Fibroblast of gingiva (primary cell): ENCODE measurements around the gene NCOA3.

ENCODE experiments used
- DNase-seq: peaks from one replicate; pipeline ENCODE4 v3.0.0-alpha.2; 2011; ENCODE audit warnings: low read depth

NCOA3 gene

DNA sequence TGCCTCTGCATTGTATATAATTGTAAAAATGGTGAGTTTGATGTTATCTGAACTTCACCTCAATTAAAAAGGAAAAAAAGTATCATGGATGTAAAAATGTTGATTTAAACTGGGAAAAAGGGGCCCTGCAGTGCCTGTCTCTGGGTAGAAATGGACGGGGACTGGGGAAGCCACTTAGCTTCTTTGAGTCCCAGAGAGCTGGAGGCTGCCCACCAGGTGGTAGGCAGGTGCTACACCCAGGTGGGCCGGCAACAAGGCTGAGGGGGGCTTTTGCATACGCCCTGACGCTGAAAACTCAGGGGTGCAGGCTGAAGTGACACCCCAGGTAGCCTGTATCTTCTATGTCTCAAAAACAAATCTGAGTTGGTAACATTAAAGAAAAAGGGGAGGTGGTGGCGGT is 165.4 kb downstream of the NCOA3 start:
- DNase-seq, result no peak

DNA sequence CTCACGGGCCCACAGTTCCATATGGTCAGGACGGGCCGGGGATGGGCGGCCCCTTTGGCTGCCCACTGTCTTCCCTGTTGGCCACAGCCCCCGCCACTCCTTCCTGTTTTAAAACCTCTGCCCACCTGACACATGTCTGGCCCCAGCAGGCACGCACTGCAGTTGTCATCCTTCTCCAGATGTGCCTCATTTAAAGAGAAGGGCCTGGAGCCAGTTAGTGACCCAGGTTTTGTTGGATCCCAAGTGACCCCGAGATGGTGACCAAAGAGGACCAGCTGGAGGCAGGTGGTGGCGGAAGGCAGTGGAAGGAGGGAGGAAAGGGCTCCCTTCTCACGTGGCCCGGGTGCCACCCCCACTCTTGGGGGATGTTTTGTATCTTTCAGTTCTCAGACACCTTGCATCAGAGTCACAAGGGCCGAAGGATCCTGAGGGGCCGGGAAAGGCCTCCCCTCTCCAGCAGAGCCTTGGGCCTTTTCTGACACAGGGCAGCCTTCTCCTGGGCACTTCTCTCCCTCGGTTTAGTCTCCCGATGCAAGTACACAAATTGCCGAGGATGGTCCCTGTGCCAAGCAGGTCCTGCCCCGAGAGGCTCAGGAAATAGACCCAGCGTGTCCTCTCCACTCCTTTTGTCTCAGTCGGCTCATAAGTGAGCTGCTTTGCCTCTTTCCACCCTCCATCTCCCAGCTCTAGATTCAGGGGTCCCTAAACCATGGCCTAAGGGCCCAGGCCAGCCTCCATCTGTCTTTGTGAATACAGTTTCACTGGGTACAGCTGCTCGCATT is 166.0 kb downstream of the NCOA3 start:
- DNase-seq, result no peak

DNA sequence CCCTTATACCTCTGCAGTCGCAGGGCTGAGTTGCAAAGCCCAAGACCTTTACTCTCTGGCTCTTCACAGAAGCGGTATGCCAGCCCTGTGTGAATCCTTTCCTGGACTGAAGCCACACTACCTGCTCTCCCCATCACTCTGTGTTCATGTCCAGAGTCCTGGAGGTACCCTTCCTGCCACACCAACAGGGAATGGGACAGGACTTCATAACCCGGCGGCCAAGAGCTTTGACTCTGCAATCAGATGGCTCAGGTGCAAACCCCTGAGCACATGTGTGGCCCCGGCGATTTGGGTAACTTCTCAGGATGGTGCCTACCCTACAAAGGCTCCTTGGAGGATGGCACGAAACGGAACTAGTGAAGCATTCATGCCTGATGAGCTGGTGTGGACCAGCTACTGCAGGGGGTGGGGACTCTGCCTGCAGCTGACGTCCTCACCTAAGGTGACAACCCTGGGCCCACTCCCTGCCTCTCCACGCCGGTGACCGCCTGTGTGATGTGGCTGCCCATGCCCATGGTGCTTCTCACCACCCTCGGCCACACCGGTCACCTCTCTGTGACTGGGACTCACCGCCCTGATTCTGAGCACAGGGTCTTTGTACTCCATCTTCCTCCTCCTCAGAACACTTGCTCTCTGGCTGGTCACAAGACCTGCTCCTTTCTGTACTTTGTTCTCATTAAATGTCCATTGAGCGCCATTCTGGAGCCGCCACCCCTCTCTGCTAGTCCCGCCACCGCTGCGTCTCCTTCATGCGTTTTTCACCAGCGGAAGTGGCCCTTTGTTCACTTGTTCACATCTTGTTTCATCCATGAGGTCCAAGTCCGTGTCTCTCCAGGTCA is 166.8 kb downstream of the NCOA3 start:
- DNase-seq, result no peak

DNA sequence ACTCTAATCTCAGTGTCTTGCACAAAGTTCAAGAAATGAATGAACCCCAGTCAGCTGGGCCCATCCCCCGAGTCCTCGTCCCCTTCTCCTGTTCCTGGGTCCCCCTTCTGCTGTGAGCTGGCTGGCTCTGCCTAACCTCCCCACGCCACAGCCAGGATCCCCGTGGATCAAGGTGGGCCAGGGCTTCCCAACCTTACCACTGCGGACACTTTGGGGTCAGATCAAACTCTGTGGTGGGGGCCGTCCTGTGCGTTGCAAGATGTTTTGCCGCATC is 167.4 kb downstream of the NCOA3 start:
- DNase-seq, result no peak

DNA sequence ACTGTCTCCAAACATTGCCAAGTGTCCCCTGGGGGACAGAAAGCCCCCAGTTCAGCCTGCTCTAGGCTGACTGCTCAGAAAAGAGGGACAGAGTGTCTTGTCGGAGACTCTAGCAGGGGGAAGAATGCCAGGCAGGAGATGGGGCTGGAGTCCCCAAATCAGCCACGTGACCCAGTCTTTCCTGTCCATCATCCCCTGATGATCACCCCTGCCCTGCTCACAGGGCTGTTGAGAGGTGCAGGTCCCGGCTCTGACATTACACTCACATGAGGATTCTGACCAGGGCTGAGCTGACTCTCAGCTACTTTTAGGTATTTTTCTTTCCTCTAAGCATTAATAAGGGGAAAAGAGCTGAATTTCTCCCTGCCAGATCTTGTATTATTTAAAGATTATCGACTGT is 167.8 kb downstream of the NCOA3 start:
- no peak for DNase-seq

DNA sequence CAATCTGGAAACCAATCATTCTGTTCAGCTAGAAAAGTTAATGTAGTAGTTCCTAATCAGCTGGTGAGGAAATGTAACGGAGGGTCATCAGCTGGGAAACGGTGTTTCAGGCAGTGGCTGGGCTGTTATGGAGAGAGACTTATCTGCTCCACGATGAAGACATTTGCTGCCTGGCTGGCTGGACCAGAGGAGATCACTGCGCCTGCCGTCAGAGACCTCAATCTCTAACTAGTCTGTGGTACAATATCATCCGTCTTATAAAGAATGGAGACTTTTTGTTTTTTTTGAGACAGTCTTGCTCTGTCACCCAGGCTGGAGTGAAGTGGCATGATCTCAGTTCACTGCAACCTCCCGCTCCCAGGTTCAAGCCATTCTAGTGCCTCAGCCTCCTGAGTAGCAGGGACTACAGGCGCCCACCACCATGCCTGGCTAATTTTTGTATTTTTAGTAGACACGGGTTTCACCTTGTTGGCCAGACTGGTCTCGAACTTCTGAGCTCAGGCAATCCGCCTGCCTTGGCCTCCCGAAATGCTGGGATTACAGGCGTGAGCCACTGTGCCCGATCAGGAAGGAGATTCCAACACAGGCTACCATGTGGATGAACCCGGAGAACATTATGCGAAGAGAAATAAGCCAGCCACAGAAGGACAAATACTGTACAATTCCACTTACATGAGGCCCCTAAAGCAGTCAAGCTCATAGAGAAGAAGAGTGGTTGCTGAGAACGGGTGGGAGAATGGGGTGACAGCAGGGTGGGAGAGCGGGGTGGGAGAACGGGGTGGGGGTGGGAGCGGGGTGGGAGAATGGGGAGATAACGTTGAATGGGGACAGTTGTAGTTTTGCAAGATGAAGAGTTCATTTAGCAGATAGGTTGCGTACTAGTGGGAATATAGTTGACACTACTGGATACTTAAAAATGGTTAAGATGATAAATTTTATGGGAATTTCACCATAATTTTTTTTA is 168.5 kb downstream of the NCOA3 start:
- DNase-seq, result no peak

DNA sequence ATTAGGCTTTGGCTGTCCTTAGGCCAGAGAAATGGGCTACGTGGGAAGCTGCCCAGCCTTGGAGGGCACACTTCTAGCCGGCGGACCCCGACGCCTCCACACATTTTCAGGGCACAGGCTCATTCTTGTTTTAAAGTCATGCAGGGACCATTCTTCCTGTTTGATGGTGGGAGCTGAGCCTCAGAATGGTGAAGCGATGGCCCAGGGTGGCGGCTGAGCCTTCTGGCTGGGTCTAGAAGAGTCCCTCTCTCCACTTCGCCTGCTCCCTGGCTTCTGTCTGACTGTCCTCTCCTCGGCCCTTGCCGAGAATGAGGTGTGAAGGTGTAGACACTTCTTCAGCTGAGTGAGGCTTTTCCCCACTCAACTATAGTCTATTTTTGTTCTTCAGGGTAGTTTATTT is 169.2 kb downstream of the NCOA3 start:
- DNase-seq, result no peak

DNA sequence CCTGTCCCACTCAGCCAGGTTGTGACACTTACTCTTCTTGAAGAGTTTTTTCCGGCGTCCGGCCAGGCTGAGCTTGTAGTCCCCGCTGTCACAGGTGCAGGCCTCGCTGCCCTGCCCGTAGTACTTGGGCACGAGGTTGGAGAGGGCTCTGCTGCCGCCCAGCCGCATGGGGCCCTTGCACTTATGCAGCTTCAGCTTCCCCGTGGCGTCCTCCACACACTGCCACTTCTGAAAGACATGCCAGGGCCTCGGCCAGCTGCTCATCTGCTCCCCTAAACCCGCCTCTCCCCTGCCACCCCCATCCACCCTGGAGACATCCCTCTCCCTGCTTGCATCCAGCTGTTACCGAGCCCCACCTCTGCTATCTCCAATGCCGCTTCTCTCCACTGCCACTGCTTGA is 170.5 kb downstream of the NCOA3 start:
- no peak for DNase-seq

DNA sequence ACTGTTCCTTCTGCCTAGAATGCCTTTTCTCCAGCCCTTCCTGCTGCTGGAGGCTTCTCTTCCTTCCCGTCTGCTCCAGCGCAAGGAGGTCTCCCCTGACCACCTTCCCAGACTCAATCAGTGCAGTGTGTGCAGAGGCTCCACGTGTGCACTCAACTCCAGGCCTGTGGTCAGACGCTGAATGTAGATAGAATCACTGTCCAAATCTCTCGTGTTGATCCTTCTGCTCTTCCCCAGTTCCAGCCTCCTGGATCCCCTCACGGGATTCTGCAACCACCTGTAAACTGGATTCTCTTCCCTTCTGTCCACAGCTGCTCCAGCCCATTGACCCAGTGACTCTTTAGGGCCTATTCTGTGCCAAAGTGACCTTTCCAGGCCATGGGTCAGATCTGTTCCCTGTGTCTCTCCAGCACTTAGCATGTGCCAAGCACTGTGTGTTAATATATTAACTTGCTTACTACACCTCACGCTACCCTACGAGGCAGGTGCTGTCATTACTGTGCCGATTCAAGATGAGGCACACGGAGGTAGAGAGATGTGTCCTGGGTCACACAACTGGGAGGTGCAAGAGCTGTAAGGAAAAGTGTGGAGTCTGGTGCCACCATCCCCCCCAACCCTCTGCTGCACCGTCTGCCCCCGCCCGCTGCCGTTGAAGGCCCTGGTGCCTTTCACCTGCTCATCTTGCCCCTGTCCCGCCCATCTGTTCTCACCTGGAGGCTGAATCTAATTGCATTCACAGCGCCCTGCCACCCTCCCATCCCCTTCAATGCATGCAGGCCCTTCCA is 171.4 kb downstream of the NCOA3 start:
- DNase-seq, result no peak

DNA sequence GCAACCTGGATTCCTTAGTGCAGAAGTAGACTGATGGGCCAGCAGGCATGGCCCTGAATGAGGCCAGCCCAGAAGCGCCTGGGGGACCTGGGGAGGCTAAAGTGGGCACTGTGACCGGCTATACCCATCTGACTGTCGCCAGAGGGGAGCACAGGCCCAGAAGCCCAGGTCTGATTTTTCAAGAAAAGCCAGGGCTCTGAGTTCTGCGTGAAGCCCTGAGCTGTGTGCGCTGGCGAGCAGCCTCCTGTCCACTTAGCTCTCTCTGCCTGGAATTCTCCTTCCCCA is 171.9 kb downstream of the NCOA3 start:
- DNase-seq, result no peak

DNA sequence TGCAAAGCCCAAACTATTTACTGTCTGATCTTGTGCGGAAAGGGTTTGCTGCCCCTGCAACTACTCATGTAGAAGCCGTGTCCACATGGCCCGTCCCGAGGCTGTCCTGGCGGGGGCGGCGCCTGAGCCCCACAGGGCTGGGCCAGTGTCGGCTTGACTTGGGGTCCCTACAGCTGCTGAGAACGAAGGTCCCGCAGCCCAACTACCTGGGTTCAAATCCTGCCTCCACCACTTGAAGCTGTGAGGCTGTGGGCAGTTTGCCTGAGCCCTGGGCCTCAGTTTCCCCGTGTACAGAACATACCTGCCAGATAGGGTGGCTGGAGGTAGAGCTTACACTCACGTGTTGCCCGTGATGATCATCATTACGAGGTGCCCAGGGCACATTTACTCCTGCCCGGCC is 172.5 kb downstream of the NCOA3 start:
- no peak for DNase-seq

DNA sequence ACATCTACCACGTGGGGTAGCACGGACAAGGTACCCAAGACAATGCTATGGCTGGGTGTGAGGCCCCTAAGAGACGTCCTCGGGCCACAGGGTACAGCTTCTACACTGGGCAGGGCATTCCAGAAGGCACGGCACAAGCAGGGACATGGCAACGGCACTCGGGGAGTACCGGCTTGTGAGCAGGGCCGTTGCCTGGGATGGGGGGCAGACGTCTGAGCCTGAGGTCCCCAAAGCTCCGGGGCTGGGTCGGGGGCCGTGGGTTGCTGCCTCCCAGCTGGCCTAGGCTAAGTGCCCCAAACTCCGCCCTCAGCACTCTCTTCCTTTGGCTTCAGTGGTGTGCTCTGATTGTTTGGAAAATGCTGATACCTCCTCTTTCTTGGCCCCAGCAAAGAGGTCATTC is 173.0 kb downstream of the NCOA3 start:
- DNase-seq, result no peak

DNA sequence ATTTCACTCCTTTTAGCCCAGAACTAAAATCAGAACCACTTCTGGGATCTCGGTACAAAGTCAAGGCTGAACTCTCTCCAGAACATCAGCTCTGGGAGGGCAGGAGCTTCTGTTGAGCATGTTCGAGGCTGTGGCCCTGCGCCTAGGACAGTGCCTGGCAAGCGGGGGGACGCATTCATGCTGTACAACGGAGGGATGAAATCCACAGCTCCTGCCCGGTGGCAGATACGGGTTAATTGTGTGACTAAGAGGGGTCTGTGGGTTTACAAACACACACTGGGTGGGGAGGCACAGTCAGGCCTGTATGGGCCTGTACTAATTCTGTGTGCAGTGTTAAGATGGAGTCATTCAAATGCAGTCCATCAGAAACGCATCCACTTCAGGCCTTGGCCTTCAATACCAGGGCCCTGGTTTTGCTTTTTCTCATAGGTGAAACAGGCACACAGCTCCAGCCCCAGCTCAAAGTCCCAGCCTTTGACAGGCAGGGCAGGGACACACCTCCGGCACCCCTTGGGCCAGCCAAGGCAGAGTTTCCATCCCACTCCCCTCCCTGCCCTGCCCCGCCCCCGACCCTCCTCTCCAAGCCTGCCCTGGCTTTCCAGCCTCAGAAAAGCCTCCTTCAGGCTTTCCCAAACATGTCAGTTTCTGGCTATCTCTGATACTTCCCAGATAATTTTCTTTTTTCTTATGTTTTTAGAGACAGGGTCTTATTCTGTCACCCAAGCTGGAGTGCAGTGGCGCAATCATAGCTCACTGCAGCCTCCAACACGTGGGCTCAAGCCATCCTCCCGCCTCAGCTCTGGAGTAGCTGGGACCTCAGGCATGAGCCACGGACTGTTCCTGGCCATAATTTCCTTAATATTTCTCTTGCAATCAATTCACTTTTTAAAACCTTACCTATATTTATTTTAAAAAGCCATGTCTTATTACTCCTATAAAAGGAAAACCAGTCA is 173.8 kb downstream of the NCOA3 start:
- DNase-seq, result no peak

DNA sequence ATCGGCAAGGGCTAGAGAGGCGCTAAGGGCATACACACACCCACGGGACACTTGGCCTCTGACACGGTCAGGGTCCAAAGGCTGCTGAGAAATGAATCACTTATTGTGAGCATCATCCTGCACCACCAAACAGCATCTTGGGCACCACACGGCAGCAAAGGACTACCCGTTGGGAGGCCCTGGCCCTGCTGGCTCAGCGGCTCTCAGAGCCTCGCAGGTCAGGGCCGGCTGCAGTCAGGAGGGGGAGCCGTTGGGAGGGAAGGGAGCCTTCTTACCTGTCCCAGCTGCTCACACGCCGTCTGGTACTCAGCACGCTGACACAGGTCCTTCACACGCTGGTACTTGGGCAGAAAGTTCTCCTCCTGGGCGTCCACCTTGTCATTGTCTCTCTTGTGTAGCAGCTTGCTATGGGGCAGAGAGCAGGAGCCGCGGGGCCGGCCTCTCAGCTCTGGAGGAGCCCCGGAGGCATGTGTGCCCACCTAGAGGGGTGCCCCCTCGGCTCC is 174.6 kb downstream of the NCOA3 start:
- DNase-seq, result no peak

DNA sequence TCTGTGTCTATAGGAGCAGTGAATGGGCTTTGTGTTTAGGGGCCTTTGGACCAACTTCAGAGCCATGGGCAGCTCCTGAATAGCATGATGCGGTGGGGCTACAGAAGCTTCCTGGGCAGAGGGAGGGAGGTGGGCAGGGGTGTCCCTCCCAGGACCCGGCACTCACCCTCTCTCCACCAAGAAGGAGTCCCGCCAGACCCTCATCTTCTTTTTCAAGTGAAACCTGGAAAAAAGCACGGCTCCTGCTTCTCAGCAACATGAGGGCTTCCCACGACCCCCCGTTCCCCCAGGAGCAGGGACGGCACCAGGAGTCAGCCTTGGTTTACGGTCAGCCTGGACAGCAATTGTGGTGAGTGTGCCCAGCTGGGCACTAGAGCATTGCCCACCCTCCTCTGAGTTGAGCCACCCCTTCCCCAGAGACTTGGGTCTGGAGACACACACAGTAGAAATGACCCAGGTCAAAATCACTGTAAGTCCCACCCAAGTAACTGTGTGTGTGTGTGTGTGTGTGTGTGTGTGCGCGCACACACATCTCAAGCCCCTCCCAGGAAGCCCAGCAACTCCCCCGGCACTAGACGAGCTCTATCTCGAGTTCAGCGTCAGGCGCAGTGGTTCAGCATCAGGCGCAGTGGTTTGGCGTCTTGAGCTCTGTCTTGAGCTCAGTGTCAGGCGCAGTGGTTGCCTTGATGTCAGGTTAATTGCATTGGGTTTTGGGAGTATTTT is 175.4 kb downstream of the NCOA3 start:
- DNase-seq, result no peak

DNA sequence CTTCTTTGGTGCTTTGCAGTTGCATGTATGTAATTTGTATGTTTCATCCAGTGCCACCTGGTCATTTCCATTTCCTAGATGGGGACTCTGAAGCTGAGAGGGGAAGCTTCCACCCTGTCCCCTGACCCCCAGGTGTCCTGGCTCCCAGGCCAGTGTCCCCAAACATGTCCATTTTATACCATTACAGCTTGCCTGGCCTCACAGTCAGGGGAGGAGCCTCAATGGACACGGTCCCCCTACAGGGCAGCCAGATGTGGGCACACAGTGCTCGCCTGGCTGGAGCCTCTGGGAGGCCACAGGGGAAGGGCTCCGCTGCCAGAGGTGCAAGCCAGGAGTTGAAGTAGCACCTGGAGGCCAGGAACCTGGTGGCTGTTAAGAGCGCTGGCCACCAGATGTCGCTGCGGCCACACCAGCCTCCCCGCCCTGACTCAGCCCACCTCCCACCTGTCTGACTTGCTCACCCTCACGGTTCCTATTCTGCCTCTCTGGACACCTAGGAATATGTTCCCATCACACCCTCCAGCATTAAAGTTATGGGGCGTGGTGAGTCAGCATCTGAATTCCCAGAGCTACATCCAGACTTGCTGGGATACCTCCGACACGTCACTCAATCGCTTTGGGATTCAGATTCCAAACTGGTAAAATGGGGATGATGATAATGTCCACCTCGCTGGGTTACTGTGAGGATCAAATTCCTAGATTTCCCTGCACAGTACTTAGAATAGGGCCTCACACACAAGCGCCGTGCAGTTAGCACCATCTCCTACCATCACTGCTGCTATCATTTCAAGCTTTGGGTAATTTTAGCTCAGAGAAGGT is 176.2 kb downstream of the NCOA3 start:
- no peak for DNase-seq

DNA sequence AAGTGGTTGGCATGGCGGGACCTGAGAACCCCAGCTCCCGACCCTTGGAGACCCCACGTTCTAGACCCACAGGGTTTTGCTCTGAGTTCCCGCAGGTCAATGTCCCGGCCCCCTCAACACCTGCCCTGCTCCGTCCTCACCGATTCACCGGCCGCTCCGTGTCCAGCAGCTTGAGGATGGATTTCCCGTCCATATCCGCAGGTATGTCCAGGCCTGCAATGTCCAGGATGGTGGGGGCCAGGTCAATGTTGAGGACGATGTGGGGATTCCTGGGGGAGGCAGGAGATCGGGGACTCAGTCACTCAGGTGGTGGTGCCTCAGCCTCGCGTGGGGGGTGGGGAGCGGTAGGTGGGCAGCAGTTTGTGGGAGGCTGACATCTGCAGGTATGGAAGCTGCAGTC is 176.8 kb downstream of the NCOA3 start:
- no peak for DNase-seq

DNA sequence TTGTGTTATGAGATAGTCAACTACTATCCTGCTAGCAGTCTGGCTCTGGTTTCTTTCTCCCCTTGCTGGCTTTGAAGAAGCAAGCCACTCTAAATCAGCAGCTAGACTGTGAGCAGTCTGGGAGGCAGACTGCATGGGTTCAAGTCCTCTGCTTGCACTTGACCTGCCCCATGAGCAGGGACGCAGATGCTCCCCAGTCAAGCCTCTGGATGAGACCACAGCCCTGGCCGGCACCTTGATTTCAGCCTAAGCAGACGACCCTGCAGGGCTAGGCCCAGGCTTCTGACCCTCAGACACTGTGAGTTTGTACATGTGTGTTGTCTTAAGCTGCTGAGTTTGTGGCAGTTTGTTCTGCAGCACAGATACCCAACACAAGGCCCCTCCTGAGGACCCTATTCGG is 177.8 kb downstream of the NCOA3 start:
- DNase-seq, result no peak
